Measurements from ENCODE around the gene UBE2R2.
"Not testable (repeated sequence)": the region's sequence is repeated elsewhere in the genome, so short reads cannot be mapped to it uniquely, and the experiment has no call there.

Gene UBE2R2

GRCh38 chr9:33817327-33818166, 587 bp downstream of the UBE2R2 start:
- Histone ChIP-seq H3K27me3 (ENCODE audit: control insufficient read depth, insufficient read depth, low read length, poor library complexity, severe bottlenecking) (no peaks in the 10 kb centered on the region), H3K4me1 (ENCODE audit: control insufficient read depth, insufficient read depth, low read length) (no peaks in the 10 kb centered on the region)
- 0% methylated on average over 81 of the region's 81 CpGs for WGBS, 2 experiments

GRCh38 chr9:33818167-33818846, 1.3 kb downstream of the UBE2R2 start:
- no peaks in the 10 kb centered on the region for H3K4me1 ChIP-seq (ENCODE audit: control insufficient read depth, insufficient read depth, low read length)
- H3K9me3 ChIP-seq (ENCODE audit: control insufficient read depth, low read length): no peaks in the 10 kb centered on the region
- H3K4me3 ChIP-seq (ENCODE audit: insufficient read depth, low read depth, low read length): peak overlapping the region; percentile 94
- H3K36me3 ChIP-seq (ENCODE audit: control insufficient read depth, insufficient read depth, low read length): no peaks in the 10 kb centered on the region
- WGBS, 2 experiments: 0 to 1% methylated on average over 15 to 17 of the region's 18 CpGs
- H3K27me3 ChIP-seq (ENCODE audit: control insufficient read depth, insufficient read depth, low read length, poor library complexity, severe bottlenecking): no peaks in the 10 kb centered on the region
- H3K27ac ChIP-seq (ENCODE audit: insufficient read depth, low read depth, low read length, poor library complexity, severe bottlenecking): peak overlapping the region; percentile 97

More at GRCh38 chr9:33817327-33818166, 587 bp downstream of the UBE2R2 start:
- Histone ChIP-seq H3K4me3 (ENCODE audit: insufficient read depth, low read depth, low read length) (peak overlapping the region; percentile 94), H3K9me3 (ENCODE audit: control insufficient read depth, low read length) (no peaks in the 10 kb centered on the region), H3K27ac (ENCODE audit: insufficient read depth, low read depth, low read length, poor library complexity, severe bottlenecking) (peak overlapping the region; percentile 97), H3K36me3 (ENCODE audit: control insufficient read depth, insufficient read depth, low read length) (no peaks in the 10 kb centered on the region)

- no peaks in the 10 kb centered on the region for H3K27me3 ChIP-seq (ENCODE audit: control insufficient read depth, insufficient read depth, low read length, poor library complexity, severe bottlenecking)
- H3K4me3 ChIP-seq (ENCODE audit: insufficient read depth, low read depth, low read length): peak overlapping the region; percentile 94
- H3K9me3 ChIP-seq (ENCODE audit: control insufficient read depth, low read length): no peaks in the 10 kb centered on the region
- no peaks in the 10 kb centered on the region for H3K4me1 ChIP-seq (ENCODE audit: control insufficient read depth, insufficient read depth, low read length)
- no peak overlapping the region for H3K27ac ChIP-seq (ENCODE audit: insufficient read depth, low read depth, low read length, poor library complexity, severe bottlenecking)
- H3K36me3 ChIP-seq (ENCODE audit: control insufficient read depth, insufficient read depth, low read length): no peaks in the 10 kb centered on the region
- WGBS, 2 experiments: 27 to 47% methylated on average over 3 to 4 of the region's 4 CpGs
Observed at GRCh38 chr9:33818847-33819500, 2.0 kb downstream of the UBE2R2 start.

- Histone ChIP-seq H3K4me3 (ENCODE audit: insufficient read depth, low read depth, low read length) (peak overlapping the region; percentile 14), H3K4me1 (ENCODE audit: control insufficient read depth, insufficient read depth, low read length) (no peaks in the 10 kb centered on the region)
Observed at GRCh38 chr9:33820231-33820745, 3.3 kb downstream of the UBE2R2 start.

GRCh38 chr9:33823801-33824200, 6.8 kb downstream of the UBE2R2 start:
- Histone ChIP-seq H3K27me3 (ENCODE audit: control insufficient read depth, insufficient read depth, low read length, poor library complexity, severe bottlenecking) (no peaks in the 10 kb centered on the region), H3K9me3 (ENCODE audit: control insufficient read depth, low read length) (no peaks in the 10 kb centered on the region), H3K4me1 (ENCODE audit: control insufficient read depth, insufficient read depth, low read length) (no peaks in the 10 kb centered on the region), H3K36me3 (ENCODE audit: control insufficient read depth, insufficient read depth, low read length) (peaks cover 7% of the 10 kb centered on the region), H3K27ac (ENCODE audit: insufficient read depth, low read depth, low read length, poor library complexity, severe bottlenecking) (no peak overlapping the region), H3K4me3 (ENCODE audit: insufficient read depth, low read depth, low read length) (no peak overlapping the region)
- 98 to 100% methylated on average over 3 of the region's 3 CpGs for WGBS, 2 experiments

More at GRCh38 chr9:33820231-33820745, 3.3 kb downstream of the UBE2R2 start:
- Histone ChIP-seq H3K27me3 (ENCODE audit: control insufficient read depth, insufficient read depth, low read length, poor library complexity, severe bottlenecking) (no peaks in the 10 kb centered on the region), H3K36me3 (ENCODE audit: control insufficient read depth, insufficient read depth, low read length) (no peaks in the 10 kb centered on the region), H3K27ac (ENCODE audit: insufficient read depth, low read depth, low read length, poor library complexity, severe bottlenecking) (no peak overlapping the region), H3K9me3 (ENCODE audit: control insufficient read depth, low read length) (no peaks in the 10 kb centered on the region)
- 88 to 93% methylated on average over 2 to 4 of the region's 4 CpGs for WGBS, 2 experiments

GRCh38 chr9:33827285-33827684, 10.3 kb downstream of the UBE2R2 start:
- not testable (repeated sequence) for H3K27me3 ChIP-seq (ENCODE audit: control insufficient read depth, insufficient read depth, low read length, poor library complexity, severe bottlenecking); H3K4me3 ChIP-seq (ENCODE audit: insufficient read depth, low read depth, low read length); H3K36me3 ChIP-seq (ENCODE audit: control insufficient read depth, insufficient read depth, low read length); H3K27ac ChIP-seq (ENCODE audit: insufficient read depth, low read depth, low read length, poor library complexity, severe bottlenecking); H3K9me3 ChIP-seq (ENCODE audit: control insufficient read depth, low read length); H3K4me1 ChIP-seq (ENCODE audit: control insufficient read depth, insufficient read depth, low read length)
- WGBS, 2 experiments: 92 to 94% methylated on average over 10 to 11 of the region's 11 CpGs

- WGBS, 2 experiments: 92 to 94% methylated on average over 17 of the region's 17 CpGs
- H3K36me3 ChIP-seq (ENCODE audit: control insufficient read depth, insufficient read depth, low read length); H3K27me3 ChIP-seq (ENCODE audit: control insufficient read depth, insufficient read depth, low read length, poor library complexity, severe bottlenecking); H3K4me3 ChIP-seq (ENCODE audit: insufficient read depth, low read depth, low read length); H3K27ac ChIP-seq (ENCODE audit: insufficient read depth, low read depth, low read length, poor library complexity, severe bottlenecking); H3K9me3 ChIP-seq (ENCODE audit: control insufficient read depth, low read length); H3K4me1 ChIP-seq (ENCODE audit: control insufficient read depth, insufficient read depth, low read length): not testable (repeated sequence)
Observed at GRCh38 chr9:33829641-33830230, 12.8 kb downstream of the UBE2R2 start.

GRCh38 chr9:33835625-33836260, 18.8 kb downstream of the UBE2R2 start:
- 92 to 95% methylated on average over 11 of the region's 11 CpGs for WGBS, 2 experiments

GRCh38 chr9:33836261-33836660, 19.3 kb downstream of the UBE2R2 start:
- not testable (repeated sequence) for H3K27me3 ChIP-seq (ENCODE audit: control insufficient read depth, insufficient read depth, low read length, poor library complexity, severe bottlenecking); H3K4me1 ChIP-seq (ENCODE audit: control insufficient read depth, insufficient read depth, low read length); H3K9me3 ChIP-seq (ENCODE audit: control insufficient read depth, low read length); H3K36me3 ChIP-seq (ENCODE audit: control insufficient read depth, insufficient read depth, low read length); H3K4me3 ChIP-seq (ENCODE audit: insufficient read depth, low read depth, low read length); H3K27ac ChIP-seq (ENCODE audit: insufficient read depth, low read depth, low read length, poor library complexity, severe bottlenecking)
- 65 to 72% methylated on average over 2 of the region's 2 CpGs for WGBS, 2 experiments

More at GRCh38 chr9:33835625-33836260, 18.8 kb downstream of the UBE2R2 start:
- Histone ChIP-seq H3K36me3 (ENCODE audit: control insufficient read depth, insufficient read depth, low read length) (no peaks in the 10 kb centered on the region), H3K27ac (ENCODE audit: insufficient read depth, low read depth, low read length, poor library complexity, severe bottlenecking) (no peak overlapping the region), H3K9me3 (ENCODE audit: control insufficient read depth, low read length) (no peaks in the 10 kb centered on the region), H3K4me1 (ENCODE audit: control insufficient read depth, insufficient read depth, low read length) (no peaks in the 10 kb centered on the region), H3K27me3 (ENCODE audit: control insufficient read depth, insufficient read depth, low read length, poor library complexity, severe bottlenecking) (no peaks in the 10 kb centered on the region), H3K4me3 (ENCODE audit: insufficient read depth, low read depth, low read length) (no peak overlapping the region)

Measured in ectodermal cell (in vitro differentiated cells).